HepG2 (cell line): ENCODE results near the gene ARVCF. TPM values are rescaled to one million over a fixed set of nuclear protein-coding genes. Genes with fewer than 3 reads are reported as not detected.

ENCODE experiments used
- EP300 ChIP-seq, 3 experiments: sonication (generic) in 1 of 3; formaldehyde crosslinking in 1 of 3; IDR thresholded peaks; 2 replicates each; pipeline versions ENCODE4 v1.5.1 to v1.6.1; 2011 to 2020; ENCODE audit warnings: low read depth in 2 of 3, low read length in 2 of 3, borderline replicate concordance in 1 of 3, improper control_type of control experiment in 1 of 3, mild to moderate bottlenecking in 1 of 3, missing genetic modification reagents in 1 of 3, moderate library complexity in 1 of 3
- HDAC1 ChIP-seq: sonication (generic); formaldehyde crosslinking; IDR thresholded peaks from 2 replicates; pipeline ENCODE4 v1.5.1; 2020; ENCODE audit warnings: mild to moderate bottlenecking, missing genetic modification reagents
- HNF1A ChIP-seq, 2 experiments: sonication (generic) in 1 of 2; formaldehyde crosslinking in 1 of 2; IDR thresholded peaks; 2 replicates each; pipeline versions ENCODE4 v1.4.0 to v1.6.1; 2016 to 2020; ENCODE audit warnings: borderline replicate concordance in 1 of 2, low read depth in 1 of 2, mild to moderate bottlenecking in 1 of 2, missing genetic modification reagents in 1 of 2
- IRF1 ChIP-seq: sonication (generic); formaldehyde crosslinking; IDR thresholded peaks from 2 replicates; pipeline ENCODE4 v1.4.0; 2020; ENCODE audit warnings: low read depth, mild to moderate bottlenecking, missing genetic modification reagents
- MTF1 ChIP-seq: sonication (generic); formaldehyde crosslinking; IDR thresholded peaks from 2 replicates; pipeline ENCODE4 v1.5.0; 2020; ENCODE audit warnings: missing genetic modification reagents
- PAF1 ChIP-seq: IDR thresholded peaks from 2 replicates; pipeline ENCODE4 v1.6.1; 2016; ENCODE audit warnings: missing genetic modification reagents, missing compliant biosample characterization
- PRDM15 ChIP-seq: sonication (generic); formaldehyde crosslinking; IDR thresholded peaks from 2 replicates; pipeline ENCODE4 v1.4.0; 2020; ENCODE audit warnings: missing genetic modification reagents
- RBM22 ChIP-seq: fragments of 200-400 bp; formaldehyde crosslinking; optimal IDR thresholded peaks from 2 replicates; pipeline ENCODE3; 2017; ENCODE audit warnings: mild to moderate bottlenecking, low read length, moderate library complexity
- RFX3 ChIP-seq: IDR thresholded peaks from 2 replicates; pipeline ENCODE4 v1.6.1; 2016; ENCODE audit warnings: missing biosample characterization, missing genetic modification reagents
- SNAPC2 ChIP-seq: sonication (generic); formaldehyde crosslinking; IDR thresholded peaks from 2 replicates; pipeline ENCODE4 v1.8.1; 2022; ENCODE audit warnings: mild to moderate bottlenecking, missing genetic modification reagents
- TSC22D2 ChIP-seq: sonication (generic); formaldehyde crosslinking; IDR thresholded peaks from 2 replicates; pipeline ENCODE4 v1.5.1; 2020; ENCODE audit warnings: missing genetic modification reagents, mild to moderate bottlenecking, borderline replicate concordance
- ZBTB38 ChIP-seq: sonication (generic); formaldehyde crosslinking; IDR thresholded peaks from 2 replicates; pipeline ENCODE4 v1.5.1; 2020; ENCODE audit warnings: mild to moderate bottlenecking, missing genetic modification reagents
- ZBTB46 ChIP-seq: sonication (generic); formaldehyde crosslinking; IDR thresholded peaks from 2 replicates; pipeline ENCODE4 v1.4.0; 2020; ENCODE audit warnings: mild to moderate bottlenecking, missing genetic modification reagents, borderline replicate concordance
- ZBTB7A ChIP-seq: sonication (generic); formaldehyde crosslinking; IDR thresholded peaks from 2 replicates; pipeline ENCODE4 v1.8.0; 2022; ENCODE audit warnings: mild to moderate bottlenecking, missing genetic modification reagents
- ZNF160 ChIP-seq: sonication (generic); formaldehyde crosslinking; IDR thresholded peaks from 2 replicates; pipeline ENCODE4 v1.8.0; 2022; ENCODE audit warnings: mild to moderate bottlenecking, inconsistent platforms, missing genetic modification reagents
- ZNF331 ChIP-seq: sonication (generic); formaldehyde crosslinking; IDR thresholded peaks from 2 replicates; pipeline ENCODE4 v1.4.0; 2020; ENCODE audit warnings: missing genetic modification reagents
- ZNF432 ChIP-seq: sonication (generic); formaldehyde crosslinking; IDR thresholded peaks from 2 replicates; pipeline ENCODE4 v1.5.0; 2020; ENCODE audit warnings: missing genetic modification reagents, mild to moderate bottlenecking, borderline replicate concordance
- polyA plus RNA-seq, 8 experiments: library from polyadenylated mRNA; depleted of rRNA in 3 of 8; stranded (reverse) in 7 of 8; unstranded in 1 of 8; fragments of >200 nt; fragmentation: Illumina TruSeq in 4 of 8; extraction: Trizol in 4 of 8; gene quantifications; 2 replicates each; pipeline versions ENCODE4 v1.2.1 to v1.2.3, GENCODE V29; 2011 to 2016; ENCODE audit warnings: low read depth in 4 of 8, missing spikeins in 1 of 8, mixed read lengths in 1 of 8; ENCODE audit not compliant: insufficient read depth in 1 of 8
- total RNA-seq, 5 experiments: library from RNA; depleted of rRNA; stranded (reverse); fragments of >200 nt; fragmentation: Illumina TruSeq; extraction: Trizol; gene quantifications; 2 replicates each; pipeline ENCODE4 v1.2.3, GENCODE V29; 2016; ENCODE audit warnings: low read depth in 1 of 5

Gene ARVCF
- total and polyA plus RNA-seq, 2 of the 13 experiments (the other 11 are each of a cell fraction or from before 2014, with no cell fraction given): 16.4 to 17.7 TPM

- TF ChIP-seq EP300 (IDR thresholded peaks at IDR 0.05; ENCODE audit: low read depth in 2 of 2, low read length in 2 of 2) (0 out of 4 replicates have a peak, but pooled peaks of 1 of the 2 experiments have one; percentile 4), EP300 (CRISPR knock-in tag; IDR thresholded peaks at IDR 0.05; ENCODE audit: borderline replicate concordance) (no peak; the same call in 1 of the 2 replicates), IRF1 (CRISPR knock-in tag) (no peak), ZBTB38 (CRISPR knock-in tag) (no peak), ZNF432 (no peak), PAF1 (CRISPR knock-in tag) (no peak), RFX3 (no peak), SNAPC2 (CRISPR knock-in tag) (no peak; the same call in 1 of the 2 replicates), HDAC1 (peak; percentile 40; the same call in 1 of the 2 replicates), HNF1A (IDR thresholded peaks at IDR 0.05; ENCODE audit: low read depth) (no peak), HNF1A (CRISPR knock-in tag; IDR thresholded peaks at IDR 0.05; ENCODE audit: borderline replicate concordance) (no peak), RBM22 (no peak), MTF1 (CRISPR knock-in tag) (no peak), ZNF331 (CRISPR knock-in tag) (no peak; the same call in 1 of the 2 replicates), ZBTB46 (no peak), ZNF160 (CRISPR knock-in tag) (no peak), TSC22D2 (CRISPR knock-in tag) (no peak), ZBTB7A (peak; percentile 86), PRDM15 (CRISPR knock-in tag) (no peak)
Measured at GRCh38 chr22:19942157-19943081, 74.2 kb downstream of the ARVCF start (continued).
